GM19043 (cell line): ENCODE results near the gene SERP2.

Experiments used
- ATAC-seq: cut with Tn5 transposase; IDR thresholded peaks from one replicate; pipeline ENCODE4 v1.9.1; 2021; ENCODE audit warnings: low read depth; ENCODE audit not compliant: unreplicated experiment

SERP2 gene

GRCh38 chr13:44407891-44408290 is 34.3 kb downstream of the SERP2 start:
- no peak for ATAC-seq

GRCh38 chr13:44409595-44409994 is 36.0 kb downstream of the SERP2 start:
- no peak for ATAC-seq

- ATAC-seq = no peak
These were observed 36.8 kb downstream of the SERP2 start for GRCh38 chr13:44410328-44410859.

GRCh38 chr13:44411841-44412240 is 38.2 kb downstream of the SERP2 start:
- no peak for ATAC-seq

GRCh38 chr13:44412346-44412935 is 38.8 kb downstream of the SERP2 start:
- no peak for ATAC-seq

- no peak for ATAC-seq
These were observed 39.5 kb downstream of the SERP2 start for GRCh38 chr13:44413095-44413494.

- no peak for ATAC-seq
These were observed 41.1 kb downstream of the SERP2 start for GRCh38 chr13:44414716-44415115.

GRCh38 chr13:44415815-44416214 is 42.2 kb downstream of the SERP2 start:
- ATAC-seq = no peak

- no peak for ATAC-seq
These were observed 42.7 kb downstream of the SERP2 start for GRCh38 chr13:44416301-44416700.

GRCh38 chr13:44416744-44417143 is 43.1 kb downstream of the SERP2 start:
- no peak for ATAC-seq

GRCh38 chr13:44417446-44417845 is 43.8 kb downstream of the SERP2 start:
- ATAC-seq = no peak

- no peak for ATAC-seq
These were observed 44.3 kb downstream of the SERP2 start for GRCh38 chr13:44417876-44418275.

- no peak for ATAC-seq
These were observed 47.0 kb downstream of the SERP2 start for GRCh38 chr13:44420376-44421220.

GRCh38 chr13:44421853-44422525 is 48.4 kb downstream of the SERP2 start:
- ATAC-seq = no peak

GRCh38 chr13:44422755-44423643 is 49.4 kb downstream of the SERP2 start:
- ATAC-seq = no peak

GRCh38 chr13:44423824-44424223 is 50.2 kb downstream of the SERP2 start:
- no peak for ATAC-seq

GRCh38 chr13:44425041-44425814 is 51.6 kb downstream of the SERP2 start:
- no peak for ATAC-seq

- no peak for ATAC-seq
These were observed 52.1 kb downstream of the SERP2 start for GRCh38 chr13:44425815-44426078.

GRCh38 chr13:44426461-44426860 is 52.8 kb downstream of the SERP2 start:
- no peak for ATAC-seq

- no peak for ATAC-seq
These were observed 55.7 kb downstream of the SERP2 start for GRCh38 chr13:44429311-44429710.
